NCI-H82 (cell line): ENCODE results near the gene BAG5.
A peak's percentile ranks its signal among the peaks of the same experiment; 100 is the strongest.

ENCODE experiments used
- DNase-seq: peaks from one replicate; lab custom pipeline; 2025; lab: John Stamatoyannopoulos, UW

Gene BAG5

DNA sequence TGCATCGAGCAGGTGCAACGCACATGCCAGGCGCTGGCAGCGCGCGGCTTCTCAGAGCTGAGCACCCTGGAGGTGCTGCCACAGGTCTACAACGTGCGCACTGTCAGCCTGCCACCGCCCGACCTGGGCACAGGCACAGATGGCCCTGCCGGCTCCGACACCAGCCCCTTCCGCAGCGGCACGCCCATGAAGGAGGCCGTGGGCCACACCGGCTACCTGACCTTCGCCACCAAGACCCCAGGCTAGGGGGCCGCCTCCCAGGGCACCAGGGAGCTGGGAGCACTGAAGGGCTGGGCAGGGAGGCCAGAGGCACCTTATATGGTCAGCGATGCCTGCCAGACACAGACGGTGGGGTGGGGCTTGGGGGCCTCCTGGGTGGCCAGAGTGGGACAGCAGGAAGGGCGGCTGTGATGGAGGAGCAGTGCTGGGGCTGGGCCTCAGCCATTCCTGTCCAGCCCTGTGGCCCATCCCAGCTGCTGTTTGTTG lies 27.8 kb downstream of the BAG5 start:
- DNase-seq: no peak

GRCh38 chr14:103533999-103534575 lies 28.4 kb downstream of the BAG5 start:
- no peak for DNase-seq

- no peak for DNase-seq
Observed at GRCh38 chr14:103533137-103533998, 29.1 kb downstream of the BAG5 start.

DNA sequence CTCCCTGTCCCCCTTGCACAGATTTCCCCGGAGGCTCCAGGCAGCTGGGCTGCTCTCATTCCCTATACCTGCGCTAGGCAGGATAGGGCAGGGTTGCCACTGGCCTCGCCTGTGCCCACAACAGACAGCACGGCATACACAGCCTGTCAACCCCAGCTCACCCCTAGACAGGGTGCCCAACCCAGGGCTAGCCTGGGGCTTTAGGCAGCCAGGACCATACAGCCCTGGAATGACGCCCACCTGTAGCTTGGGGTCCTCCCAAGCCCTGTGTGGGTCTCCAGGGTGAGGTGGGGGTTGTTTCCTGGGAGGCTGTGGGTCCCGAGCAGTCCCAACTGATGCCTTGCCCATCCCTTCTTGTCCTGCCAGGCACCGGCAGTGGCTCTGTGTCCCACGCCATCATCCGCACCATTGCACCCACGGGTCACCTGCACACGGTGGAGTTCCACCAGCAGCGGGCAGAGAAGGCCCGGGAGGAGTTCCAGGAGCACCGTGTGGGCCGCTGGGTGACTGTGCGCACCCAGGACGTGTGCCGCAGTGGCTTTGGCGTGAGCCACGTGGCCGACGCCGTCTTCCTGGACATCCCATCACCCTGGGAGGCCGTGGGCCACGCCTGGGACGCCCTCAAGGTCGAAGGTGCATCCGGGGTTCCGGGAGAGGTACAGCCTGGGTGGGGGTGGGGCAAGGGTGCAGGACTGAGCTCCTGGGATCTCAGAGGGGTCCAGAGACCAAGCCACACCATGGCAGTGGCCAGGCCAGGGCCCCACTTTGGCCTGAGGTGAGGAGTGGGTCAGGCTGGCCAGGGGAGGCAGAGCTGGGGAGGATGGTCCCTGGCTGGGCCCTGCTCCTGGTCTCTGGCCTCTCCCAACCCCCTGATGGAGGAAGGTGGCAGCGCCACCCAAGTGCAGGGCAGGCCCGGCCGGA lies 30.0 kb downstream of the BAG5 start:
- DNase-seq: no peak

- DNase-seq: no peak
Observed at GRCh38 chr14:103531421-103532215, 30.8 kb downstream of the BAG5 start.

DNA sequence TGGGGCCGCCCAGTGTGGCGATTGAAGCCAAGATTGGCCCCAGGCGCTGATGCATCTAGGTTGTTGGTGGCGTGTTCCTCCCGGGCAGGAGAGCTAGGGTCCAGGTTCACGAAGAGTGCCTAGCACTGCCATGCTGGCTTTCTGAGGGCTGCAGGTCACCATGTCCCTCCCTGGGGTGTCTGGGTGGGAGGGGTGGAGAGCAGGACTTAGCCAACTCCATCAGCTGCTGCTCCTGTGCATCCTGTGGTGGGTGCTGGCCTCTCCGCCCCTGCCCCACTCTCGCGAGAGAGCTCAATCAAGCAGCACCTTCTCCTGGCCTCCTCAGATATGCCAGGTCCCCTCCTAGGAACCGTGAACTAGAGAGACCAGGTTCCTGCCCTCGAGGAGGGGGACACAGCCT lies 31.6 kb downstream of the BAG5 start:
- DNase-seq: no peak

DNA sequence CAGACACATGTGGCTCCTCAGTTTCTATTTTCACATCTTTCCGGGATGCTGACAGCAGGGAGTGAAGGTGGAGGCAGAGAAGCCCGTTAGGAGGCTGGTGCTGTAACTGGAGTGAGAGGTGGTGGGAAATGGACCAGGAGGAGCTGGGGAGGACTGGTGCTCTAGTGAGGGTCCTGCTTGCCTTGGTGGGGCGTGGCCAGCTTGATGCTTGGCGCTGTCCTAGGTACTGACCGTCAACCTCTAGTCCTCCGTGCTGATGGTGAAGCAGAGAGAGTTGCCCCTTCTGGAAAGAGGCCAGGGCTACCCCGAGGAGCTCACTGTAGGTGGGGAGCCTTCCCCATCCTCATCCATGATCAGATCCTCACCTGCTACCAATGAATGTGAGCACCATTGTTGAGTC lies 32.1 kb downstream of the BAG5 start:
- no peak for DNase-seq

- DNase-seq: no peak
Observed at GRCh38 chr14:103529383-103530365, 32.8 kb downstream of the BAG5 start.

DNA sequence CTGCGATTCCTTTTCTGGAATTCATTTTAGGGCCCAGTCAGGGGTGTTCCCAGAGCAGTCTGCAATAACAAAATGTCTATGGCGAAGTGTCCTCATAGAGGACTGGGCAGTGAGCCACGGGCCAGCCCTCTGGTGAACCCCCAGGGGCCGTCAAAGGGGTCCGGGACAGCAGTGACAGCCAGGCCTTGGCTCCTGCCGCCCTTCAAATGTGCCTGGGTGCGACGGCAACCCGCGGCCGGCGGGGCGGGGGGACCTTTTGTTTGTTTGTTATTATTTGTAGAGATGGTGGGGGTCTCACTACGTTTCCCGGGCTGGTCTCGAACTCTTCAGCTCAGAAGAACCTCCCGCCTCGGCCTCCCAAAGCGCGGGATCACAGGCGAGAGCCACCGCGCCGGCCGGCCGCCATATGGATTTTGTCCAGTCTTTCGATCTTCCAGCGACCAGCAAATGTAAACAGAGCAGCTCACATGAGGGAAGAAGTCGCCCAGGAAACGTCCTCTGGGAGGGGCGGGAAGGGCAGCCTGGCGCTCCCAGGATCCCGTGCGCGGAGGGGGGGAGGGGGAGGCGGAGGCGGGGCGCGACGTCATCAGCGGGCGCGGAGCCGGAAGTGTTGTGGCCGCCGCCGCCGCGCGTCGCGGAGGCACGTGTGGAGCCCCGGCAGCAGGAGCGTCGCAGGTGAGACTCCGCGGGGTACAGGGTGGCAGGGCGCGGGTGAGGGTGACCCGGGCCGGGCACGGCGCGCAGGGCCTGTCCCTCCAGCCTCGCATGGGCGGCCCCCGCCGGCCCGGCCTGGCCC lies 33.7 kb downstream of the BAG5 start, which contains the start of gene TRMT61A:
Gene TRMT61A (plus strand): TSS at position 610 of the 796 bp plus-strand sequence. CDS start 783 bp downstream, outside the sequence.
- peak; percentile 91 for DNase-seq

DNA sequence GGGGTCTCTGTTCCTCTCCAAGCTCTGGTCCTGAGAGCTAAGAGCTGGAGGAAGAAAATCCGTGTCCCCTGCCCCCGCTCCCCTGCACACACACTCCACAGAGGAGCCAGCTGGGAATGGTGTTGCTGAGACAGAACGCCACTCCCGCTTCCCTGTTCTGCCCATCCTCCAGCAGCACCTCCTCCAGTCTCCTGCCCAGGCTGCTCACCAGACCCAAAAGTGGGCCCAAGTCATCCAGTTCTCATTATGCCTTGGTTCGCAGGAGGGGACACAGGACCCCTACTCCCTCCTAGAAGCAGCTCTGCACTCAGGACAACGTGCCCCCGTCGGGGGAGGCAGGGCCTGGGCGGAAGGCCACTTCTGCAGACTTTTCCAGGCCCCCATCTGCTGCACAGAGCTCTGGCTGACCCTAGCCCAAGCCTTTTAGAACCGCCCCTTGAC lies 34.3 kb downstream of the BAG5 start:
- DNase-seq: peak; percentile 75

GRCh38 chr14:103527408-103528145 lies 34.9 kb downstream of the BAG5 start:
- DNase-seq: no peak

- no peak for DNase-seq
Observed at GRCh38 chr14:103526914-103527248, 35.6 kb downstream of the BAG5 start.

GRCh38 chr14:103526247-103526913 lies 36.1 kb downstream of the BAG5 start:
- DNase-seq: no peak

GRCh38 chr14:103525430-103526246 lies 36.8 kb downstream of the BAG5 start:
- peak; percentile 73 for DNase-seq

- DNase-seq: peak; percentile 11
Observed at GRCh38 chr14:103524002-103524935, 38.2 kb downstream of the BAG5 start.

GRCh38 chr14:103523575-103523954 lies 38.9 kb downstream of the BAG5 start:
- no peak for DNase-seq
